Measurements from ENCODE around the gene PPT1.

Gene PPT1

DNA sequence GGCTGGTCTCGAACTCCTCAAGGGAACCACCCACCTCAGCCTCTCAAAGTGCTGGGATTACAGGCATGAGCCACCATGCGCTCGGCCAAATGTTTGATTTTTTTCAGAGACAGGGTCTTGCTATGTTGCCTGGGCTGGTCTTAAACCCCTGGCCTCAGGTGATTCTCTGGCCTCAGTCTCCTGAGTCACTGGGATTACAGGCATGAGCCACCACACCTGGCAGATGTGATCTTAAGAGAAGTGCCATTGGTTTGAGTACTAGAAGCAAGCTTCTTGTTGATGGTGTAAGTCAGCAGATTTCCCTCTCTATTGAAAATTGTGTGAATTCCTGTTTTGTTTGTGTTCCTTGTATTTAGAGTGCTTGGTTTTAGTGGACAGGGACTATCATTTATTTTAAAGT is 51.3 kb downstream of the PPT1 start:
- H3K9ac ChIP-seq (ENCODE audit: low read depth, low read length), result no peak overlapping the region
- ATAC-seq (ENCODE audit: insufficient read depth, low read depth) (no peak), DNase-seq (no peak)
- no peaks in the 10 kb centered on the region for H3K27me3 ChIP-seq (ENCODE audit: insufficient read depth, low read length, poor library complexity)
- peaks cover 31% of the 10 kb centered on the region for H3K36me3 ChIP-seq (ENCODE audit: insufficient read depth, low read length)
- no peak for TF ChIP-seq EZH2 (IDR thresholded peaks at IDR 0.05; ENCODE audit: borderline replicate concordance, low read depth, low read length, severe bottlenecking)
- TF ChIP-seq, protein P1, sequence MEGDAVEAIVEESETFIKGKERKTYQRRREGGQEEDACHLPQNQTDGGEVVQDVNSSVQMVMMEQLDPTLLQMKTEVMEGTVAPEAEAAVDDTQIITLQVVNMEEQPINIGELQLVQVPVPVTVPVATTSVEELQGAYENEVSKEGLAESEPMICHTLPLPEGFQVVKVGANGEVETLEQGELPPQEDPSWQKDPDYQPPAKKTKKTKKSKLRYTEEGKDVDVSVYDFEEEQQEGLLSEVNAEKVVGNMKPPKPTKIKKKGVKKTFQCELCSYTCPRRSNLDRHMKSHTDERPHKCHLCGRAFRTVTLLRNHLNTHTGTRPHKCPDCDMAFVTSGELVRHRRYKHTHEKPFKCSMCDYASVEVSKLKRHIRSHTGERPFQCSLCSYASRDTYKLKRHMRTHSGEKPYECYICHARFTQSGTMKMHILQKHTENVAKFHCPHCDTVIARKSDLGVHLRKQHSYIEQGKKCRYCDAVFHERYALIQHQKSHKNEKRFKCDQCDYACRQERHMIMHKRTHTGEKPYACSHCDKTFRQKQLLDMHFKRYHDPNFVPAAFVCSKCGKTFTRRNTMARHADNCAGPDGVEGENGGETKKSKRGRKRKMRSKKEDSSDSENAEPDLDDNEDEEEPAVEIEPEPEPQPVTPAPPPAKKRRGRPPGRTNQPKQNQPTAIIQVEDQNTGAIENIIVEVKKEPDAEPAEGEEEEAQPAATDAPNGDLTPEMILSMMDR (IDR thresholded peaks at IDR 0.05; ENCODE audit: borderline replicate concordance, extremely low read depth, low read length, poor library complexity, severe bottlenecking), result no peak
- H3K4me3 ChIP-seq (ENCODE audit: low read depth in 1 of 2, low read length in 2 of 2), result no peak overlapping the region
- no peak overlapping the region for H3K4me2 ChIP-seq (ENCODE audit: insufficient read depth, low read length)
- H4K20me1 ChIP-seq (ENCODE audit: insufficient read depth, low read length), result peaks cover 56% of the 10 kb centered on the region; the same call in 1 of the 2 replicates
- H3K4me1 ChIP-seq (ENCODE audit: insufficient read depth, low read length), result peaks cover 28% of the 10 kb centered on the region
- H3K27ac ChIP-seq (ENCODE audit: low read length), result no peak overlapping the region
- no peaks in the 10 kb centered on the region for H3K9me3 ChIP-seq (ENCODE audit: insufficient read depth, low read length, severe bottlenecking)
- H3K79me2 ChIP-seq (ENCODE audit: insufficient read depth, low read length), result peaks cover 97% of the 10 kb centered on the region
- H2AFZ ChIP-seq (ENCODE audit: low read depth, low read length), result no peak overlapping the region

DNA sequence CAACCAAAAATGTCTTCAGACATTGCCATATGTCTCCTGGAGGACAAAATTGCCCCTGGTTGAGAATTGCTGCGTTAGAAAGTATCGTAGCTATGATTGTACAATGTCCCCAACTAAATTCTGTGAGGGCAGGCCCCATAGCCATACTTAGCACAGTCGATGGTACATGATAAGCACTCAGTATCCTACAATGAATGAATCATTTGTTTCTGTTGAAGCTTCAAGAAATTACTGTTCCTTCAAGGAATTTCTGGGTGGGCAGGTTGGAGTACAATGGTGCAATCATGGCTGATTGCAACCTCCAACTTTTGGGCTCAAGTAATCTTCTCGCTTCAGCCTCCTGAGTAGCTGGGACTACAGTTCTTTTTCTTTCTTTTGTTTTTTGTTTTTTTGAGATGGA is 51.9 kb downstream of the PPT1 start:
- H3K4me2 ChIP-seq (ENCODE audit: insufficient read depth, low read length), result 0 out of 2 replicates have a peak overlapping the region, but pooled peaks have one; percentile 16
- H3K4me3 ChIP-seq (ENCODE audit: low read depth in 1 of 2, low read length in 2 of 2), result no peak overlapping the region
- peaks cover 28% of the 10 kb centered on the region for H3K36me3 ChIP-seq (ENCODE audit: insufficient read depth, low read length)

DNA sequence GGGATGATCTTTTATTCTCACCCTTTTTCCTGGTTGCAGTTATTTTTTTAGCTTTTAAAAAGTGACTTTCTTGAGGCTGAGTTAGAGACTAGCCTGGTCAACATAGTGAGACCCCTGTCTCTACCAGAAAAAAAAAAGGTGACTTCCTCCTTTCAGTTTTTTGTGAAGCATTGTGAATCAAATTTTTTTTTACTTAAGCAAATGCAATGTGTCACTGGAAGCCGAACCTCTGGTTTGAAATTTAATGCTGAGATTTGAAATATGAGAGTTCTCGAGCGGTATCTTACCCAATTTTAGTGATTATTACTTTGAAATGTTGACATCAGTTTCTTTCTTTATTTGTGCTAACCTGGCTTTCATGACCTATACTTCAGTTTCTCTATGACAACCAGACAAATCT is 52.9 kb downstream of the PPT1 start:
- H3K4me1 ChIP-seq (ENCODE audit: insufficient read depth, low read length), result peaks cover 35% of the 10 kb centered on the region
- H3K9ac ChIP-seq (ENCODE audit: low read depth, low read length), result no peak overlapping the region; the same call in 1 of the 2 replicates
- TF ChIP-seq, protein P1 (IDR thresholded peaks at IDR 0.05; ENCODE audit: borderline replicate concordance, extremely low read depth, low read length, poor library complexity, severe bottlenecking), result no peak
- DNase-seq (no peak), ATAC-seq (ENCODE audit: insufficient read depth, low read depth) (no peak)
- no peak overlapping the region for H2AFZ ChIP-seq (ENCODE audit: low read depth, low read length)
- no peak overlapping the region for H3K4me2 ChIP-seq (ENCODE audit: insufficient read depth, low read length)
- H3K9me3 ChIP-seq (ENCODE audit: insufficient read depth, low read length, severe bottlenecking), result no peaks in the 10 kb centered on the region
- peaks cover 18% of the 10 kb centered on the region for H3K36me3 ChIP-seq (ENCODE audit: insufficient read depth, low read length)
- H3K27ac ChIP-seq (ENCODE audit: low read length), result no peak overlapping the region
- peaks cover 44% of the 10 kb centered on the region; the same call in 1 of the 2 replicates for H4K20me1 ChIP-seq (ENCODE audit: insufficient read depth, low read length)
- H3K27me3 ChIP-seq (ENCODE audit: insufficient read depth, low read length, poor library complexity), result no peaks in the 10 kb centered on the region
- H3K79me2 ChIP-seq (ENCODE audit: insufficient read depth, low read length), result peaks cover 94% of the 10 kb centered on the region
- H3K4me3 ChIP-seq (ENCODE audit: low read depth in 1 of 2, low read length in 2 of 2), result no peak overlapping the region

More for the DNA sequence above, 51.9 kb downstream of the PPT1 start:
- Histone ChIP-seq H4K20me1 (ENCODE audit: insufficient read depth, low read length) (peaks cover 54% of the 10 kb centered on the region; the same call in 1 of the 2 replicates), H2AFZ (ENCODE audit: low read depth, low read length) (no peak overlapping the region), H3K9me3 (ENCODE audit: insufficient read depth, low read length, severe bottlenecking) (no peaks in the 10 kb centered on the region), H3K79me2 (ENCODE audit: insufficient read depth, low read length) (peaks cover 97% of the 10 kb centered on the region), H3K27me3 (ENCODE audit: insufficient read depth, low read length, poor library complexity) (no peaks in the 10 kb centered on the region), H3K9ac (ENCODE audit: low read depth, low read length) (no peak overlapping the region), H3K27ac (ENCODE audit: low read length) (no peak overlapping the region), H3K4me1 (ENCODE audit: insufficient read depth, low read length) (peaks cover 28% of the 10 kb centered on the region)
- ATAC-seq (ENCODE audit: insufficient read depth, low read depth) (no peak), DNase-seq (no peak)
- no peak for TF ChIP-seq EZH2 (IDR thresholded peaks at IDR 0.05; ENCODE audit: borderline replicate concordance, low read depth, low read length, severe bottlenecking)
- TF ChIP-seq, protein P1 (IDR thresholded peaks at IDR 0.05; ENCODE audit: borderline replicate concordance, extremely low read depth, low read length, poor library complexity, severe bottlenecking), result no peak
